Activated CD8-positive, alpha-beta memory T cell treated with anti-CD3 and anti-CD28 coated beads, Interleukin-2, amount 10 ng/mL, durations not matched to agents 7 days and 5 days (primary cell): ENCODE measurements around the gene MOK. TPM values are rescaled to one million over a fixed set of nuclear protein-coding genes. Genes with fewer than 3 reads are reported as not detected.

Experiments used
- total RNA-seq, 2 experiments: library from RNA; stranded (reverse); gene quantifications; one replicate each; pipeline ENCODE4 v1.2.3, GENCODE V29; 2021

Gene MOK
- total RNA-seq, 2 experiments from 2014 or later: 3.2 to 3.6 TPM

Other genes with a start within 250 kb of the MOK start
- 100 to 1,000 TPM; 543 to 668 TPM for gene HSP90AA1, start 218.1 kb downstream of the MOK start, total RNA-seq
- gene WDR20, start 165.3 kb downstream of the MOK start, total RNA-seq: 10 to 100 TPM; 32.6 to 33.6 TPM
- gene ZNF839, start 14.6 kb upstream of the MOK start, total RNA-seq: 10 to 100 TPM; 11.9 to 13.5 TPM
- gene CINP, start 57.7 kb upstream of the MOK start, total RNA-seq: 10 to 100 TPM; 34.1 to 38.9 TPM
- 10 to 100 TPM; 10.3 to 13.1 TPM for gene TECPR2, start 57.8 kb upstream of the MOK start, total RNA-seq
- gene ANKRD9, start 204.6 kb upstream of the MOK start, total RNA-seq: 10 to 100 TPM; 11.2 to 12.6 TPM